Suprapubic skin (tissue), 4 donors: ENCODE measurements around the gene DGKH. TPM values are rescaled to one million over a fixed set of nuclear protein-coding genes. Genes with fewer than 3 reads are reported as not detected.

Experiments
- DNase-seq, 2 donors: peaks; one replicate each; pipeline ENCODE4 v3.0.0-alpha.2; 2019; ENCODE audit warnings: low spot score in 2 of 2
- H3K27ac ChIP-seq: fragments of 200-600 bp; sonication (generic); one replicate; pipeline ENCODE4 v1.5.1; 2019
- H3K27me3 ChIP-seq: fragments of 200-600 bp; sonication (generic); one replicate; pipeline ENCODE4 v1.5.1; 2019
- H3K36me3 ChIP-seq: fragments of 200-600 bp; sonication (generic); one replicate; pipeline ENCODE4 v1.5.1; 2019
- H3K4me1 ChIP-seq: fragments of 200-600 bp; sonication (generic); one replicate; pipeline ENCODE4 v1.5.1; 2019
- H3K4me3 ChIP-seq: fragments of 200-600 bp; sonication (generic); one replicate; pipeline ENCODE4 v1.5.1; 2019; ENCODE audit warnings: mild to moderate bottlenecking
- H3K9me3 ChIP-seq: fragments of 200-600 bp; sonication (generic); one replicate; pipeline ENCODE4 v1.5.1; 2019
- EP300 ChIP-seq: sonication (generic); formaldehyde crosslinking; IDR thresholded peaks from one replicate; pipeline ENCODE4 v1.6.1; 2017; ENCODE audit warnings: antibody characterized with exemption
- POLR2A ChIP-seq, 2 donors: fragments of 450-650 bp; IDR thresholded peaks; one replicate each; pipeline ENCODE4 v1.6.1; 2017; ENCODE audit warnings: antibody characterized with exemption in 2 of 2, mild to moderate bottlenecking in 2 of 2, moderate library complexity in 2 of 2
- POLR2AphosphoS5 ChIP-seq, 3 donors: sonication (generic); formaldehyde crosslinking; IDR thresholded peaks; one replicate each; pipeline ENCODE4 v1.6.1; 2017; ENCODE audit warnings: antibody characterized with exemption in 3 of 3
- WGBS: methylation state at CpG from one replicate; pipeline ENCODE4 v1.1.5; 2018; 5-methylcytosine and 5-hydroxymethylcytosine counted together
- total RNA-seq, 4 donors: library from RNA; depleted of rRNA; stranded (reverse); fragments of >200 nt; gene quantifications; one replicate each; pipeline ENCODE4 v1.1.0, GENCODE V29; 2016
- TF ChIP-seq, protein P1 (sequence below), 2 donors: fragments of 200-600 bp in 1 of 2; fragments of 450-650 bp in 1 of 2; sonication (generic) in 1 of 2; IDR thresholded peaks; one replicate each; pipeline ENCODE4 v1.5.1; 2016 to 2019; ENCODE audit warnings: antibody characterized with exemption in 2 of 2, mild to moderate bottlenecking in 1 of 2, moderate library complexity in 1 of 2

The DGKH gene
- total RNA-seq, 4 donors from 2014 or later: 14.8 to 28.0 (median 16.9) TPM

DNA sequence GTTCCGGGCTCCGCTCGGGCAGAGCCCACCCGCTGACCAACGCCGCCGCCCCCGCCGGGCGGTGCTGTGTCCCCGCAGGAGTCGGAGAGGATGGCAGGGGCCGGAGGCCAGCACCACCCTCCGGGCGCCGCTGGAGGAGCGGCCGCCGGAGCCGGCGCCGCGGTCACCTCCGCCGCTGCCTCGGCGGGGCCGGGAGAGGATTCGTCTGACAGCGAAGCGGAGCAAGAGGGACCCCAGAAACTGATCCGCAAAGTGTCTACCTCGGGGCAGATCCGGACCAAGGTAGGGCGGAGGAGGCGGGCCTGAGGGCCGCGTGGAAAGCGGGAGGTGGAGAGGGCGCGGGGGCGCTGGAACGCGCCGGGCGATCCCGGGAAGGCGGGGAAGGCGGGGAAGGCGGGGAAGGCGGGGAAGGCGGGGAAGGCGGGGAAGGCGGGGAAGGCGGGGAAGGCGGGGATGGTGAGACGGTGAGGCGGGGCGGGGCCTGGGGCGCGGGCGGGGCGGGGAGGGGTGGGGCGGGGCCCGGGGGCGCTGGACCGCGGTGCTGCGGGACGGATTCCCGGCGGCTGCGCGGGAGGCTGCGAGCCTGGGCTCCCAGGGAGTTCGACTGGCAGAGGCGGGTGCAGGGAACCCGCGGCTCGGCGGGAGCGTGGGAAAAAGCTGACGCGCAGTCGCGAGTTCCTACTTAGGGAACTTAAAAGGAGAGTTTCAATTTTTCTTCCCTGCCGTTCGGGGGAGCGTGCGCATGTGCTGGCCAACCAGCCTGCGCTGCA lies 421 bp downstream of the DGKH start:
- H3K9me3 ChIP-seq: no peaks in the 10 kb centered on the region
- DNase-seq: peak; percentile 84 to 86
- no peak for TF ChIP-seq POLR2AphosphoS5 (IDR thresholded peaks at IDR 0.05)
- no peak for TF ChIP-seq POLR2A (IDR thresholded peaks at IDR 0.05)
- no peak for TF ChIP-seq EP300
- TF ChIP-seq, protein P1, sequence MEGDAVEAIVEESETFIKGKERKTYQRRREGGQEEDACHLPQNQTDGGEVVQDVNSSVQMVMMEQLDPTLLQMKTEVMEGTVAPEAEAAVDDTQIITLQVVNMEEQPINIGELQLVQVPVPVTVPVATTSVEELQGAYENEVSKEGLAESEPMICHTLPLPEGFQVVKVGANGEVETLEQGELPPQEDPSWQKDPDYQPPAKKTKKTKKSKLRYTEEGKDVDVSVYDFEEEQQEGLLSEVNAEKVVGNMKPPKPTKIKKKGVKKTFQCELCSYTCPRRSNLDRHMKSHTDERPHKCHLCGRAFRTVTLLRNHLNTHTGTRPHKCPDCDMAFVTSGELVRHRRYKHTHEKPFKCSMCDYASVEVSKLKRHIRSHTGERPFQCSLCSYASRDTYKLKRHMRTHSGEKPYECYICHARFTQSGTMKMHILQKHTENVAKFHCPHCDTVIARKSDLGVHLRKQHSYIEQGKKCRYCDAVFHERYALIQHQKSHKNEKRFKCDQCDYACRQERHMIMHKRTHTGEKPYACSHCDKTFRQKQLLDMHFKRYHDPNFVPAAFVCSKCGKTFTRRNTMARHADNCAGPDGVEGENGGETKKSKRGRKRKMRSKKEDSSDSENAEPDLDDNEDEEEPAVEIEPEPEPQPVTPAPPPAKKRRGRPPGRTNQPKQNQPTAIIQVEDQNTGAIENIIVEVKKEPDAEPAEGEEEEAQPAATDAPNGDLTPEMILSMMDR (IDR thresholded peaks at IDR 0.05): no peak
- no peaks in the 10 kb centered on the region for H3K27me3 ChIP-seq
- peak overlapping the region; percentile 98 for H3K4me3 ChIP-seq
- H3K4me1 ChIP-seq: peaks cover 17% of the 10 kb centered on the region
- peak overlapping the region; percentile 94 for H3K27ac ChIP-seq
- H3K36me3 ChIP-seq: no peaks in the 10 kb centered on the region
- WGBS: 1% methylated on average over 14 of the region's 91 CpGs

DNA sequence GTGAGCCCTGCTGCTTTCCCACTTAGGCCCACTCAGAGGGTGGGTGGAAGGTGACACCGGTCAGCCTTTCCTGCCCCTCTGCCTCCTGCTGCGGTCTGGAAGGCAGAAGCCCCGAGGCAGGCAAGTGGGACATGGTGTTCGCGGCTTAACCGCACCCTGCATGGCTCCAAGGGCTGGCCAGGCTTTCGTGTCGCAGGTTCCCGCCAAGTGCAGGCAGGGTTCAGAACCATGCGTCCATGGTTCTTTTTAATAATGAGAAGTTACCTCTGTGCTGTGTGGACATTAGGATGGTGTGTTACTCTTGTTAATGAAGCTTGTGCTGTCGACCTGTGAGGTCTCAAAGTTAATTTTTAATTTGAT lies 986 bp downstream of the DGKH start:
- Histone ChIP-seq H3K36me3 (no peaks in the 10 kb centered on the region), H3K27ac (peak overlapping the region; percentile 74), H3K27me3 (no peaks in the 10 kb centered on the region), H3K9me3 (no peaks in the 10 kb centered on the region), H3K4me3 (peak overlapping the region; percentile 98), H3K4me1 (peaks cover 17% of the 10 kb centered on the region)
- TF ChIP-seq POLR2AphosphoS5 (IDR thresholded peaks at IDR 0.05): no peak
- no peak for TF ChIP-seq EP300
- TF ChIP-seq, protein P1 (IDR thresholded peaks at IDR 0.05): no peak
- no peak for TF ChIP-seq POLR2A (IDR thresholded peaks at IDR 0.05)
- no peak for DNase-seq
- WGBS: 7% methylated on average over 10 of the region's 11 CpGs

DNA sequence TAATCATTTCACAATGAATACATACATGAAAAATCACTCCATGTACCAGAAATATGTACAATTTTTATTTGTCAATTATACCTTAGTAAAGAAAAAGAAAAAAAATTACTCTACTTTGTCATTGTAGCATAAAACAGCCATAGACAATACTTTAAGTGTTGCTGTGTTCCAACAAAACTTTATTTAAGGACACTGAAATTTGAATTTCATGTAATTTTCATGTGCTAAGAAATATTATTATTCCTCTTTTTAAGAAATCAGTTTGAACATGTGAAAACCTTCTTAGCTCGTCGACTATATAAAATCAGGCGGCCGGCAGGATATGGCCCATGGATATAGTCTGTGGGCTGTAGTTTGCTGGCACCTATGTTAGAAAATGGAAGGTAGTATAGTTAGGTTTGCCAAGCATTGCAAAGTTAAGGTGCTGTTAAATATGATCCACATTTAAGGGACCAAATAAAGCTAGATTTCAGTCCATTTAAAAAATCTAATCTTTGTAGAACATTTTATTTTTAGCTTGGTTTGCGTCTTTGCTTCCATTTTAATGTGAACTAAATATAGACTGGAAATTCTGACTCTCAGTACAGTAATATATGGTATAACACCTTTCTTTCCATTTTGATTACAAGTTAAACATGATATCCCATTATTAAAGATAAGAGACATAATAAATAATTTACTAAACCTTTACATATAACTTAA lies 6.5 kb downstream of the DGKH start:
- Histone ChIP-seq H3K27ac (no peak overlapping the region), H3K27me3 (no peaks in the 10 kb centered on the region), H3K36me3 (no peaks in the 10 kb centered on the region), H3K4me1 (peaks cover under 1% of the 10 kb centered on the region), H3K9me3 (no peaks in the 10 kb centered on the region), H3K4me3 (no peak overlapping the region)
- no peak for DNase-seq
- WGBS: 92% methylated on average over 5 of the region's 5 CpGs
- TF ChIP-seq POLR2A (IDR thresholded peaks at IDR 0.05) (no peak), POLR2AphosphoS5 (IDR thresholded peaks at IDR 0.05) (no peak), EP300 (no peak)
- TF ChIP-seq, protein P1 (IDR thresholded peaks at IDR 0.05): no peak

DNA sequence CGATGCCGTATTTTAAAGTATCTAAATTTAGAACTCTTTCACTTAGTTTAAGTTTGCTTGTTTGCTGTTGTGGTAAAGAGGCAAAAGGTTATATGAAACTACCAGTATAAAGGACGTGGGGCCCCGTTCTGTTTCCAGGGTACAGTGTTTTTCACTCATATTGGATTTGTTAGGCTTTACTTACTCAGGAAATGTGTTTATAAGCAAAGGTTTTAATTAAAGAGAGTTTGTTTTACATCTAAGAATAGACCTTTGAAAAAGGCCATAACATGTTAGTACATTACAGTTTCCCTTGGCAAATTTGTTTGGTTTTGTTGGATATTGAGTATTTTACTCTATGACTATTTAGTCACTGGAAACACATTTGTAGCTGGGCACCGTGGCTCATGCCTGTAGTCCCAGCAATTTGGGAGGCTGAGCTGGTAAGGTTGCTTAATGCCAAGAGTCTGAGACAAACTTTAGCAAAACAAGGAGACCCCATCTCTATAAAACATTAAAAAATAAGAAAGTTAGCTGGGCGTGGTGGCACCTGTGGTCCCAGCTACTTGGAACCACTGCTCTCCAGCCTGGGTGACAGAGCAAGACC lies 7.1 kb downstream of the DGKH start:
- Histone ChIP-seq H3K36me3 (no peaks in the 10 kb centered on the region), H3K9me3 (no peaks in the 10 kb centered on the region), H3K27ac (no peak overlapping the region), H3K27me3 (no peaks in the 10 kb centered on the region), H3K4me1 (no peaks in the 10 kb centered on the region), H3K4me3 (no peak overlapping the region)
- no peak for TF ChIP-seq POLR2A (IDR thresholded peaks at IDR 0.05)
- TF ChIP-seq, protein P1 (IDR thresholded peaks at IDR 0.05): no peak
- no peak for TF ChIP-seq POLR2AphosphoS5 (IDR thresholded peaks at IDR 0.05)
- TF ChIP-seq EP300: no peak
- 81% methylated on average over 6 of the region's 6 CpGs for WGBS
- DNase-seq: no peak

DNA sequence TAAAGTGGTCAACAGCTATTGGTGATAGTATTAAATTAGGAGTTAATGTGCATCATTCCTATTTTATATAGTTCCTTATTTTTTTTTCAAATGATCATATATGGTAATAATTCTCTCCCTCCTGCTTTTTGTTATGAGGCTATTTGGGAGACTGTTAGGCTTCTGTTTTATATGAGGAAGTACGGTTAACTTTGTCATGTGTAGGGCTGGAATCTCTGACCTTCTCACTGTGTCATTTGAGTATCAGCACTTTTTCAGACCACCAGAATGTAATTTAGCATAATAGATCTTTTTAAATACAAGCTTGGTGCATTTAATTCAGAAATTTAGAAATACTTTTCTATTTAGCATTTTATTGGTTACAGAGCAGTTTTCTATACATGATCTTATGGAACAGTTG lies 7.7 kb downstream of the DGKH start:
- no peak overlapping the region for H3K27ac ChIP-seq

More for the DNA sequence above, 7.7 kb downstream of the DGKH start:
- Histone ChIP-seq H3K27me3 (no peaks in the 10 kb centered on the region), H3K9me3 (no peaks in the 10 kb centered on the region), H3K36me3 (no peaks in the 10 kb centered on the region), H3K4me1 (no peaks in the 10 kb centered on the region), H3K4me3 (no peak overlapping the region)
- 81% methylated on average over 1 of the region's 1 CpG for WGBS
- TF ChIP-seq EP300 (no peak), POLR2AphosphoS5 (IDR thresholded peaks at IDR 0.05) (no peak), POLR2A (IDR thresholded peaks at IDR 0.05) (no peak)
- TF ChIP-seq, protein P1 (IDR thresholded peaks at IDR 0.05): no peak
- DNase-seq: no peak
